HS-5 (cell line): ENCODE data around the gene GLOD4.
A peak's percentile ranks its signal among the peaks of the same experiment; 100 is the strongest.

ENCODE experiments used
- DNase-seq: peaks from one replicate; pipeline ENCODE4 v3.0.0-alpha.2; 2012; ENCODE audit warnings: low read depth

The GLOD4 gene

GRCh38 chr17:740240-741017 is 41.7 kb downstream of the GLOD4 start:
- DNase-seq, result no peak

GRCh38 chr17:737561-738113 is 44.4 kb downstream of the GLOD4 start:
- DNase-seq, result no peak

- no peak for DNase-seq
Measured at GRCh38 chr17:733743-734142, 48.3 kb downstream of the GLOD4 start.

GRCh38 chr17:732902-733720 is 49.0 kb downstream of the GLOD4 start:
- DNase-seq, result peak; percentile 29

GRCh38 chr17:732067-732901 is 49.8 kb downstream of the GLOD4 start, which contains the start of gene TLCD3A:
Gene TLCD3A (plus strand): TSS chr17:732596. CDS start chr17:732648, 52 bp downstream.
- DNase-seq, result no peak

GRCh38 chr17:731644-732066 is 50.4 kb downstream of the GLOD4 start:
- DNase-seq, result no peak

- no peak for DNase-seq
Measured at GRCh38 chr17:728911-729310, 53.2 kb downstream of the GLOD4 start.

GRCh38 chr17:726271-726919 is 55.7 kb downstream of the GLOD4 start:
- no peak for DNase-seq

- DNase-seq, result no peak
Measured at GRCh38 chr17:725746-726145, 56.3 kb downstream of the GLOD4 start.

GRCh38 chr17:725084-725483 is 57.0 kb downstream of the GLOD4 start:
- DNase-seq, result no peak

- no peak for DNase-seq
Measured at GRCh38 chr17:721540-721937, 60.5 kb downstream of the GLOD4 start.

GRCh38 chr17:720706-721539 is 61.2 kb downstream of the GLOD4 start:
- no peak for DNase-seq

GRCh38 chr17:718075-718474 is 64.0 kb downstream of the GLOD4 start:
- no peak for DNase-seq
